Measurements from ENCODE around the gene ANKLE1.
"Not testable (repeated sequence)": the region's sequence is repeated elsewhere in the genome, so short reads cannot be mapped to it uniquely, and the experiment has no call there.

Gene ANKLE1

DNA sequence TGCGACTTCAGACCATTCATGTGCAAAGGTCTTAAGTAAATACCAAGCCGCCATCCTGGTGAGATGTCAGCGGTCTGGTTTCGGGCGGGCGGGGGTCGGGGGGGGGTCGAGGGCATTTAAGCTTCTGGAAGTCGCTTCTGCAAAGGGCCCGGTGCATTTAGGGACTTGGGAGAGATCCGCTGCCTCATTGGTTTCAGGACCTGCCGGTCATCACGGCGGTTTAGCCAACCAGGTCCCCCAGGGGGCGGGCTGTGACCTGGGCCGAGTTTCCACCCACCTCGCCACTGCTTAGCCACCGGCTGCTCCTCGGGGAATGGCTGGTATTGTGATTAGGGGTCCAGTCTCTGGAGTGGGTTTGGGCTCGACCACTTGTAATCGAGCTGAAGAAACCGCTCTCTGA, 7.8 kb downstream of the ANKLE1 start:
- Mint-ChIP-seq H3K36me3 (ENCODE audit: low read depth) (peaks cover 18% of the 10 kb centered on the region), H3K27me3 (no peaks in the 10 kb centered on the region), H3K4me3 (no peak overlapping the region), H3K4me1 (ENCODE audit: low read depth) (peaks cover 11% of the 10 kb centered on the region), H3K27ac (no peak overlapping the region), H3K9me3 (no peaks in the 10 kb centered on the region)

GRCh38 chr19:17292301-17293074, 10.8 kb downstream of the ANKLE1 start:
- no peaks in the 10 kb centered on the region for H3K9me3 Mint-ChIP-seq
- H3K27ac Mint-ChIP-seq: peak overlapping the region; percentile 81
- H3K36me3 Mint-ChIP-seq (ENCODE audit: low read depth): peaks cover 8% of the 10 kb centered on the region
- H3K27me3 Mint-ChIP-seq: no peaks in the 10 kb centered on the region
- H3K4me3 Mint-ChIP-seq: peak overlapping the region; percentile 88
- peaks cover 23% of the 10 kb centered on the region for H3K4me1 Mint-ChIP-seq (ENCODE audit: low read depth)

- peaks cover 23% of the 10 kb centered on the region for H3K4me1 Mint-ChIP-seq (ENCODE audit: low read depth)
- H3K36me3 Mint-ChIP-seq (ENCODE audit: low read depth): peaks cover 13% of the 10 kb centered on the region
- H3K27me3 Mint-ChIP-seq: no peaks in the 10 kb centered on the region
- no peak overlapping the region for H3K4me3 Mint-ChIP-seq
- H3K9me3 Mint-ChIP-seq: no peaks in the 10 kb centered on the region
- no peak overlapping the region for H3K27ac Mint-ChIP-seq
Observed at GRCh38 chr19:17293605-17294004, 11.9 kb downstream of the ANKLE1 start.

GRCh38 chr19:17294051-17294891, 12.6 kb downstream of the ANKLE1 start:
- H3K9me3 Mint-ChIP-seq: no peaks in the 10 kb centered on the region
- peaks cover 13% of the 10 kb centered on the region for H3K36me3 Mint-ChIP-seq (ENCODE audit: low read depth)
- no peaks in the 10 kb centered on the region for H3K27me3 Mint-ChIP-seq
- peaks cover 23% of the 10 kb centered on the region for H3K4me1 Mint-ChIP-seq (ENCODE audit: low read depth)
- no peak overlapping the region for H3K4me3 Mint-ChIP-seq
- H3K27ac Mint-ChIP-seq: no peak overlapping the region

DNA sequence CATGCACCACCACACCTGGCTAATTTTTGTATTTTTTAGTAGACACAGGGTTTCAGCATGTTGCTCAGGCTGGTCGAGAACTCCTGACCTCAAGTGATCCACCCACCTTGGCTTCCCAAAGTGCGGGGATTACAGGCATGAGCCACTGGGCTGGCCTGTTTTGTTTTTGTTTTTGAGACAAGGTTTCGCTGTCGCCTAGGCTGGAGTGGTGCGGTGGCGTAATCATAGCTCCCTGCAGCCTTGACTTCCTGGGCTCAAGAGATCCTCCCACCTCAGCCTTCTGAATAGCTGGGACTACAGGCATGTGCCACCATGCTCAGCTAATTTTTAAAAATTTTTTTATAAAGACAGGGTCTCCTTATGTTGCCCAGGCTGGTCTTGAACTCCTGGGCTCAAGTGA, 13.8 kb downstream of the ANKLE1 start:
- not testable (repeated sequence) for H3K4me3 Mint-ChIP-seq, H3K9me3 Mint-ChIP-seq, H3K27me3 Mint-ChIP-seq, H3K27ac Mint-ChIP-seq
- Mint-ChIP-seq H3K36me3 (ENCODE audit: low read depth) (peaks cover 13% of the 10 kb centered on the region), H3K4me1 (ENCODE audit: low read depth) (peaks cover 23% of the 10 kb centered on the region)

- Mint-ChIP-seq H3K36me3 (ENCODE audit: low read depth) (peaks cover 13% of the 10 kb centered on the region), H3K27me3 (no peaks in the 10 kb centered on the region), H3K4me1 (ENCODE audit: low read depth) (peaks cover 23% of the 10 kb centered on the region), H3K9me3 (no peaks in the 10 kb centered on the region), H3K4me3 (no peak overlapping the region), H3K27ac (no peak overlapping the region)
Observed at GRCh38 chr19:17296273-17296672, 14.6 kb downstream of the ANKLE1 start.

DNA sequence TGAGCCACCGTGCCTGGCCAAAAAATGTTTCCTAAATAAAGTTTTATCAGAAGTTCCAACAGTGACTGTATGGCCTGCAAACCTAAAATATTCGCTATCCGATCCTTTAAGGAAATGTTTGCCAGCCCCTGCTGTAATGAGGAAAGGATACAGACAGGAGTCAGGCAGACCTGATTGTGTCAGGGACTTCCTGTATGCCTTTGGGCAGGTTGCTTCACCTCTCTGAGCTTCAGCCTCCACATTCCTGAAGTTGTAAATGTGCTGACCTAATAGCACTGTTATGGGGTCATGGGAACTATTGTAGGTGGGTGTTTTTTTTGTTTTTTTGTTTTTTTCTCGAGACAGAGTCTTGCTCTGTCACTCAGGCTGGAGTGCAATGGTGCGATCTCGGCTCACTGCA, 15.3 kb downstream of the ANKLE1 start:
- Mint-ChIP-seq H3K4me3 (no peak overlapping the region), H3K27me3 (no peaks in the 10 kb centered on the region), H3K36me3 (ENCODE audit: low read depth) (peaks cover 15% of the 10 kb centered on the region), H3K4me1 (ENCODE audit: low read depth) (peaks cover 22% of the 10 kb centered on the region), H3K9me3 (no peaks in the 10 kb centered on the region), H3K27ac (no peak overlapping the region)

DNA sequence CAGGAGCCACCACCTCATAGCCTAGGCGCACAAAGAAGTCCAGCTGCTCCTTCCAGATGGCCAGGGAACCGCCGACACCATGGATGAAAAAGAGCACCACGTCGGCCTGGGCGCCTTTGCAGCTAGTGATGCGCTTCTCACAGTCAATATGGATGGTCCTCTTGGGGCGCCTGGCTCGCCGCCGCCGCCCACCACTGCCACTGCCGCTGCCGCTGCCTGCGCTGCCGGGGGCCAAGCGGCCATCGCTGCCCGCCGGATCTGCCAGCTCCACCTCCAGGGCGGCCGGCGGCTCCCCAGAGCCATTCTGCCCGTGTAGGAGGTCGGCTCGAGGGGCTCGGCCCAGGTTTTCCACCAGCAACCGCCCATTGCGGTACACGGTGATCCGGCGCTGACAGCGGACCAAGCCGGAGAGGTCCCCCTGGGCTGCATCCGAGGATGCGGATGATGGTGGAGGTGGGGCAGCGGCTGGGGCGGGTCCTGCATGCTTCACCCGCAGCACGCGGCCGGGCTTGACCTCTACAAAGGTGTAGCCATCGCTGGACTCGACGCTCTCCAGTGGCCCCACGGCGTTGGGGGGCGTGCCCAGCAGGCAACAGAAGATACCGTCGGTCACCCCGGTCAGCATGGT, 19.4 kb downstream of the ANKLE1 start:
- Mint-ChIP-seq H3K27me3 (no peaks in the 10 kb centered on the region), H3K4me3 (no peak overlapping the region), H3K4me1 (ENCODE audit: low read depth) (peaks cover 35% of the 10 kb centered on the region), H3K27ac (no peak overlapping the region), H3K9me3 (no peaks in the 10 kb centered on the region), H3K36me3 (ENCODE audit: low read depth) (peaks cover 14% of the 10 kb centered on the region)

- H3K27me3 Mint-ChIP-seq: no peaks in the 10 kb centered on the region
- H3K27ac Mint-ChIP-seq: no peak overlapping the region
- H3K36me3 Mint-ChIP-seq (ENCODE audit: low read depth): peaks cover 11% of the 10 kb centered on the region
- H3K9me3 Mint-ChIP-seq: no peaks in the 10 kb centered on the region
- H3K4me1 Mint-ChIP-seq (ENCODE audit: low read depth): peaks cover 43% of the 10 kb centered on the region
- peak overlapping the region; percentile 63 for H3K4me3 Mint-ChIP-seq
Observed at GRCh38 chr19:17302391-17303166, 20.9 kb downstream of the ANKLE1 start.

GRCh38 chr19:17303167-17303939, 21.7 kb downstream of the ANKLE1 start, which contains the start of gene ABHD8:
Gene ABHD8, minus strand, starts transcription at chr19:17303425. Its CDS starts 1,809 bp downstream, at chr19:17301616.
- Mint-ChIP-seq H3K9me3 (no peaks in the 10 kb centered on the region), H3K4me1 (ENCODE audit: low read depth) (peaks cover 48% of the 10 kb centered on the region), H3K4me3 (peak within 1 kb of the TSS; percentile 63), H3K27ac (no peak within 1 kb of the TSS), H3K36me3 (ENCODE audit: low read depth) (peaks cover 9% of the 10 kb centered on the region), H3K27me3 (no peaks in the 10 kb centered on the region)

DNA sequence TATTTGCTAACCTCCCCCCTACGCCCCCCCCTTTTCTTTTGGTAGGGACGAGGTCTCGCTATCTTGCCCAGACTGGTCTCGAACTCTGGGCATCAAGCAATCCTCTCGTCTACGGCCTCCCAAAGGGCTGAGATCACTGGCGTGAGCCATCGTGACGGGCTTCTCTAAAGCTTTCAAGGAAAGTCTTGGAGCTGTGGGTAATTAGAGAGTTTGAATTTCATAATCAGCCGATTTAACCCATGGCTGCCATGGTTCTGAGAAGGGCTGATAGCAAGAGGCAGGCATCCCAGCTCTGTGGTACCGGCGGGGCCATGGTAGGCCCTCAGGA, 22.2 kb downstream of the ANKLE1 start:
- no peaks in the 10 kb centered on the region for H3K9me3 Mint-ChIP-seq
- H3K27ac Mint-ChIP-seq: no peak overlapping the region
- H3K4me1 Mint-ChIP-seq (ENCODE audit: low read depth): peaks cover 49% of the 10 kb centered on the region
- peaks cover 8% of the 10 kb centered on the region for H3K36me3 Mint-ChIP-seq (ENCODE audit: low read depth)
- H3K4me3 Mint-ChIP-seq: peak overlapping the region; percentile 63
- H3K27me3 Mint-ChIP-seq: no peaks in the 10 kb centered on the region

- H3K27me3 Mint-ChIP-seq: no peaks in the 10 kb centered on the region
- H3K27ac Mint-ChIP-seq: peak overlapping the region; percentile 55
- peaks cover 8% of the 10 kb centered on the region for H3K36me3 Mint-ChIP-seq (ENCODE audit: low read depth)
- peak overlapping the region; percentile 89 for H3K4me3 Mint-ChIP-seq
- no peaks in the 10 kb centered on the region for H3K9me3 Mint-ChIP-seq
- H3K4me1 Mint-ChIP-seq (ENCODE audit: low read depth): peaks cover 53% of the 10 kb centered on the region
Observed at GRCh38 chr19:17304386-17305215, 22.9 kb downstream of the ANKLE1 start.

DNA sequence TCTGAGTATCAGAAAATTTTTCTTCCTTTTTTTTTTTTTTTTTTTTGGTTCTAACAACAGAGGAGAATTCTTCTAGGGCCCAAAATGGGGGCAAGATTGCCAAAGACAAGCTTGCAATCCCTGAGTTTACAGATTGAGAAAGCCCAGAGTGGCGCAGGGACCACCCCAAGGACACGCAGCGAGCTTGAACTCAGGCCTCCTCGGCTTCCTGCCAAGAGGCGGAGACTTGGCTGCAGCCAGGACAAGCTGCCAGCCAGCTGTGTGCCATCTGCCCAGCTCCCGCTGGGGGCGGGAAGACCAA, 23.5 kb downstream of the ANKLE1 start:
- Mint-ChIP-seq H3K4me3 (peak overlapping the region; percentile 89), H3K27me3 (no peaks in the 10 kb centered on the region), H3K9me3 (no peaks in the 10 kb centered on the region), H3K36me3 (ENCODE audit: low read depth) (peaks cover 8% of the 10 kb centered on the region), H3K27ac (peak overlapping the region; percentile 55), H3K4me1 (ENCODE audit: low read depth) (peaks cover 55% of the 10 kb centered on the region)
